Esophagus muscularis mucosa (tissue), 4 donors: ENCODE measurements around the gene FAM162B. TPM values are rescaled to one million over a fixed set of nuclear protein-coding genes. Genes with fewer than 3 reads are reported as not detected.

Experiments
- DNase-seq: peaks from one replicate; pipeline ENCODE4 v3.0.0-alpha.2; 2017; ENCODE audit errors: extremely low spot score
- H3K27ac ChIP-seq, 4 donors: fragments of 200-600 bp; sonication (generic); replicated peaks in 1 of 4; 1 replicate in 3 of 4; 2 replicates in 1 of 4; pipeline ENCODE4 v1.5.1; 2016 to 2019; ENCODE audit warnings: mild to moderate bottlenecking in 1 of 4
- H3K27me3 ChIP-seq, 4 donors: fragments of 200-600 bp; sonication (generic); one replicate each; pipeline versions ENCODE4 v1.5.1 to v1.6.0; 2016 to 2019
- H3K36me3 ChIP-seq, 4 donors: fragments of 200-600 bp; sonication (generic); one replicate each; pipeline ENCODE4 v1.5.1; 2016 to 2019
- H3K4me1 ChIP-seq, 4 donors: fragments of 200-600 bp; sonication (generic); one replicate each; pipeline ENCODE4 v1.5.1; 2016 to 2019
- H3K4me3 ChIP-seq, 4 donors: fragments of 200-600 bp; sonication (generic); 1 replicate in 2 of 4; 2 replicates in 2 of 4; pipeline ENCODE4 v1.5.1; 2016 to 2019; ENCODE audit warnings: mild to moderate bottlenecking in 4 of 4, moderate library complexity in 1 of 4
- H3K9me3 ChIP-seq, 4 donors: fragments of 200-600 bp; sonication (generic); 1 replicate in 3 of 4; 2 replicates in 1 of 4; pipeline ENCODE4 v1.5.1; 2016 to 2019
- CTCF ChIP-seq, 3 experiments: fragments of 200-600 bp in 2 of 3; fragments of 450-650 bp in 1 of 3; sonication (generic) in 2 of 3; IDR thresholded peaks; one replicate each; pipeline ENCODE4 v1.5.1; 2017 to 2019; ENCODE audit warnings: antibody characterized with exemption in 3 of 3, mild to moderate bottlenecking in 2 of 3, moderate library complexity in 1 of 3
- EP300 ChIP-seq: sonication (generic); formaldehyde crosslinking; IDR thresholded peaks from one replicate; pipeline ENCODE4 v1.6.1; 2017; ENCODE audit warnings: antibody characterized with exemption
- POLR2A ChIP-seq: fragments of 450-650 bp; IDR thresholded peaks from one replicate; pipeline ENCODE4 v1.6.1; 2017; ENCODE audit warnings: antibody characterized with exemption, moderate library complexity, mild to moderate bottlenecking, low read depth
- POLR2AphosphoS5 ChIP-seq, 2 donors: sonication (generic); formaldehyde crosslinking; IDR thresholded peaks; one replicate each; pipeline ENCODE4 v1.6.1; 2017; ENCODE audit warnings: antibody characterized with exemption in 2 of 2
- WGBS: methylation state at CpG from one replicate; pipeline ENCODE4 v1.1.5; 2018; 5-methylcytosine and 5-hydroxymethylcytosine counted together
- intact Hi-C: fragments of 100-400 bp; cut with DNase I; formaldehyde crosslinking; loops from one replicate; pipeline ENCODE4 v1.15.1; 2023
- total RNA-seq, 4 donors: library from RNA; depleted of rRNA; stranded (reverse); fragments of >200 nt; gene quantifications; one replicate each; pipeline versions ENCODE4 v1.1.0 to v1.2.1, GENCODE V29; 2016

FAM162B gene
- total RNA-seq, 4 donors from 2014 or later: 4.2 to 14.7 (median 8.7) TPM

GRCh38 chr6:116793224-116793623, 27.7 kb upstream of the FAM162B start:
- Histone ChIP-seq H3K4me3 (no peak overlapping the region), H3K36me3 (no peaks in the 10 kb centered on the region), H3K27me3 (no peaks in the 10 kb centered on the region), H3K4me1 (no peaks in the 10 kb centered on the region), H3K27ac (no peak overlapping the region), H3K9me3 (no peaks in the 10 kb centered on the region)
- DNase-seq: no peak
- TF ChIP-seq POLR2AphosphoS5 (IDR thresholded peaks at IDR 0.05) (no peak), POLR2A (no peak), EP300 (no peak), CTCF (IDR thresholded peaks at IDR 0.05) (no peak)
- 81% methylated on average over 3 of the region's 3 CpGs for whole genome bisulfite sequencing
- intact Hi-C loops: no loop called here

DNA sequence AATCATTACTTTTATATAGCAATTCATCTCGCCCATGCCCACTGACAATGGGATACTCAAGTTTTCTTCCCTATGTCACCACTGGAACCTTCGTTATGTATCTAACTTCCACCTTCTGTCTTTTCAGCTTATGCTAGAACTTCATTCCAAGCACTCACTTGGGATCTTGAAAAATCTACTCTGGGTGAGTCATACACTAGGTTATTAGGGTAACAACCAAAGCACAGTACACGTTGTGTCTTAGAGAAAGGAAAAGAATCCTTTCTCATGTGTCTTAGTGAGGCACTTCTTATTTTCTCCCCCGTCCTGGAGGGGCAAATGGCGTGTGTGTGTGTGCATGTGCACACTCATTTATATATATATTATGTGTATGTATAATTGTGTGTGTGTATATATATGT, 18.3 kb upstream of the FAM162B start:
- TF ChIP-seq EP300 (no peak), POLR2A (no peak), POLR2AphosphoS5 (IDR thresholded peaks at IDR 0.05) (no peak), CTCF (IDR thresholded peaks at IDR 0.05) (no peak)
- Histone ChIP-seq H3K4me1 (no peaks in the 10 kb centered on the region), H3K27ac (no peak overlapping the region), H3K36me3 (no peaks in the 10 kb centered on the region), H3K27me3 (peaks cover 0 to 7% (median 0%) of the 10 kb centered on the region in 4 donors), H3K9me3 (no peaks in the 10 kb centered on the region), H3K4me3 (no peak overlapping the region)
- 65% methylated on average over 5 of the region's 5 CpGs for WGBS
- DNase-seq: no peak
- intact Hi-C loops: no loop called here

DNA sequence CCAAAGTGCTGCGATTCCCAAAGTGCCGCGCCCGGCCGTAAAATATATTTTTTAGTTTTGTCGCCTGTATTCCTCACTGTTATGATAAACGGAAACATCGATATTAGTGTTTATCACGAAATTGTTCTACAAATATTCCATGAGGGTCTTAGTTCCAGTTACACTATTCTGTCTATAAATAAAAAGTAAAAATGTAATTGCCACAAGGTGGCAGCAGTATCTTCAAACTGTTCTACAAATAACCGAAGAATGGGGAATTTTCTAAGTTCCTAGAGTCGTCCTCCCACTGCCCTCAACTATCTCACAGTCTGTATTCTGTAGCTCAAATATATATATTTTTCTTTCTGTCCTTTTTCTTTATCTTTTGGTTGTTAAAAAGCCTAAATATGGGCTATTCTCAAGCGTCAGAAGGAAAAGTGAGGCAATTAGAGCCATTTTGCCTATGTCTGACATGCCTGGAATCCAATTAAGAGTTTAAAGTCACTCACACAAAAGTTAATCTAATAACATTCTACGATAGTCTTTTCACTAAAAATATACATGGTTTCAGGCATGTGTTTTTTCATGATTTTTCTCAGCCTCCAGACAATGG, 14.2 kb upstream of the FAM162B start:
- 44% methylated on average over 13 of the region's 13 CpGs for WGBS

DNA sequence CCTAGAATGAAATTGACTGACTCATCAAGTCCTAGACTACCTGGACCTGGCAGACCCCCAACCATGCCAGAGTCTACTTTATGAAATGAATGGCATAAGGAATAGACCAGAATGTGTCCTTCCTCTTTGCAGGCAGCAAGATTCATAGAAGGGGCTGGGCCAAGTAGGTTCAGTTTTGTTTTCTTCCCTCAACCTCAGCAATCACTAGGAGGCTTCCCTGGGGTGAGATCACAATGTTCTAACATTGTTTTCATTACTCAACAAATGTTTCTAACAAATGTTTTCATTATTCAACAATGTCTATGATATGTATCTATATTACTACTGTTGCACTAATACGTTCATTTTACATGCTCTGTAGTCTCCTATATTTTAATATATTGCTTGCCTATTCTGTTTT, 8.4 kb upstream of the FAM162B start:
- no peak overlapping the region for H3K27ac ChIP-seq
- WGBS: 60% methylated on average over 1 of the region's 1 CpG

More for the DNA sequence above, 14.2 kb upstream of the FAM162B start:
- Histone ChIP-seq H3K4me3 (peak overlapping the region in 1 of 4 donors; percentile 16), H3K9me3 (no peaks in the 10 kb centered on the region), H3K27me3 (peaks cover 0 to 9% (median 0%) of the 10 kb centered on the region in 4 donors), H3K27ac (no peak overlapping the region), H3K4me1 (no peaks in the 10 kb centered on the region), H3K36me3 (no peaks in the 10 kb centered on the region)
- TF ChIP-seq CTCF (IDR thresholded peaks at IDR 0.05) (peak in 2 of 3 experiments; percentile 32 to 44), EP300 (no peak)
- no peak for DNase-seq
- intact Hi-C loops: no loop called here

More for the DNA sequence above, 8.4 kb upstream of the FAM162B start:
- no peaks in the 10 kb centered on the region for H3K9me3 ChIP-seq
- TF ChIP-seq EP300 (no peak), POLR2AphosphoS5 (IDR thresholded peaks at IDR 0.05) (no peak), POLR2A (no peak), CTCF (IDR thresholded peaks at IDR 0.05) (no peak)
- H3K4me1 ChIP-seq: no peaks in the 10 kb centered on the region
- DNase-seq: no peak
- no peaks in the 10 kb centered on the region for H3K36me3 ChIP-seq
- intact Hi-C loops: no loop called here
- H3K27me3 ChIP-seq: peaks cover 0 to 3% (median 0%) of the 10 kb centered on the region in 4 donors
- no peak overlapping the region for H3K4me3 ChIP-seq
